Muscle of leg (tissue), 9 donors: Measurements from ENCODE around the gene SEMA4C. TPM values are rescaled to one million over a fixed set of nuclear protein-coding genes. Genes with fewer than 3 reads are reported as not detected.

Experiments used
- polyA plus RNA-seq, 8 donors: library from polyadenylated mRNA; unstranded; fragments of 120-200 nt; gene quantifications; one replicate each; pipeline versions ENCODE4 v1.2.1 to v1.2.3, GENCODE V29; 2013; ENCODE audit warnings: inconsistent platforms in 1 of 8, low replicate concordance in 1 of 8; ENCODE audit not compliant: insufficient read length in 8 of 8, insufficient read depth in 1 of 8
- total RNA-seq: library from RNA; stranded (reverse); fragments of 120-200 nt; gene quantifications from one replicate; pipeline ENCODE4 v1.2.4, GENCODE V29; 2013

Gene SEMA4C
- total and polyA plus RNA-seq, 9 donors = 26.3 to 39.1 (median 33.2) TPM

Other genes starting within 250 kb of the SEMA4C start
- gene KANSL3, start 231.8 kb downstream of the SEMA4C start, total RNA-seq = 32.2 TPM
- gene KANSL3, start 231.8 kb downstream of the SEMA4C start, polyA plus RNA-seq = 10 to 100 TPM; 26.2 to 35.3 (median 30.3) TPM
- gene FER1L5, start 227.3 kb downstream of the SEMA4C start, total RNA-seq = 0.98 TPM
- gene FER1L5, start 227.3 kb downstream of the SEMA4C start, polyA plus RNA-seq = 1 to 10 TPM in 5 of 8 donors, under 1 TPM in 3; 0.17 to 3.9 (median 1.1) TPM
- gene LMAN2L, start 130.0 kb downstream of the SEMA4C start, total RNA-seq = 27.4 TPM
- gene LMAN2L, start 130.0 kb downstream of the SEMA4C start, polyA plus RNA-seq = 10 to 100 TPM; 22.5 to 30.3 (median 27.7) TPM
- 14.9 TPM for gene CNNM4, start 109.2 kb downstream of the SEMA4C start, total RNA-seq
- gene CNNM4, start 109.2 kb downstream of the SEMA4C start, polyA plus RNA-seq = 10 to 100 TPM; 19.9 to 30.0 (median 25.0) TPM
- gene CNNM3, start 53.8 kb downstream of the SEMA4C start, total RNA-seq = 4.9 TPM
- 10 to 100 TPM; 13.5 to 22.2 (median 16.9) TPM for gene CNNM3, start 53.8 kb downstream of the SEMA4C start, polyA plus RNA-seq
- 6.5 TPM for gene ANKRD23, start 26.1 kb downstream of the SEMA4C start, total RNA-seq
- 1 to 10 TPM; 4.1 to 8.1 (median 7.0) TPM for gene ANKRD23, start 26.1 kb downstream of the SEMA4C start, polyA plus RNA-seq
- gene ANKRD39, start 12.1 kb downstream of the SEMA4C start, total RNA-seq = 7.5 TPM
- gene ANKRD39, start 12.1 kb downstream of the SEMA4C start, polyA plus RNA-seq = 1 to 10 TPM; 5.9 to 7.7 (median 6.7) TPM
- gene FAM178B, start 116.5 kb upstream of the SEMA4C start, total RNA-seq = 0.40 TPM
- 1 to 10 TPM in 4 of 8 donors, under 1 TPM in 4; 0.38 to 1.3 (median 0.94) TPM for gene FAM178B, start 116.5 kb upstream of the SEMA4C start, polyA plus RNA-seq
- 9.6 TPM for gene FAHD2B, start 224.8 kb upstream of the SEMA4C start, total RNA-seq
- 10 to 100 TPM in 5 of 8 donors, 1 to 10 TPM in 3; 5.1 to 14.0 (median 11.6) TPM for gene FAHD2B, start 224.8 kb upstream of the SEMA4C start, polyA plus RNA-seq
- 38.0 TPM for gene ANKRD36, start 243.1 kb upstream of the SEMA4C start, total RNA-seq
- gene ANKRD36, start 243.1 kb upstream of the SEMA4C start, polyA plus RNA-seq = 10 to 100 TPM in 4 of 8 donors, 1 to 10 TPM in 4; 5.1 to 14.6 (median 9.9) TPM